Caki2 (cell line): ENCODE measurements around the gene NKD1. TPM values are rescaled to one million over a fixed set of nuclear protein-coding genes. Genes with fewer than 3 reads are reported as not detected.

Experiments used
- DNase-seq: peaks from one replicate; pipeline ENCODE4 v3.0.0-alpha.2; 2015; ENCODE audit warnings: low read depth
- in situ Hi-C: cut with HindIII; loops from 2 replicates; pipeline ENCODE4 v1.10.0; 2016; ENCODE audit warnings: low sequenced_read_pairs, low pct_unique_long_range_greater_than_20kb, mixed read lengths
- total RNA-seq: library from RNA; depleted of rRNA; stranded (reverse); fragments of >200 nt; shearing (Covaris generic); gene quantifications from 2 replicates; pipeline ENCODE4 v1.2.3, GENCODE V29; 2014; ENCODE audit warnings: low replicate concordance

The NKD1 gene
- total RNA-seq, 1 experiment from 2014 or later: under 0.01 TPM

GRCh38 chr16:50641818-50642187 is 93.6 kb downstream of the NKD1 start:
- in situ Hi-C loops: no loop called here

GRCh38 chr16:50642349-50642748 is 94.2 kb downstream of the NKD1 start:
- in situ Hi-C loops: no loop called here
- DNase-seq: no peak

More at GRCh38 chr16:50641818-50642187, 93.6 kb downstream of the NKD1 start:
- DNase-seq: no peak

GRCh38 chr16:50643192-50643591 is 95.0 kb downstream of the NKD1 start:
- DNase-seq: no peak
- in situ Hi-C loops: no loop called here

DNA sequence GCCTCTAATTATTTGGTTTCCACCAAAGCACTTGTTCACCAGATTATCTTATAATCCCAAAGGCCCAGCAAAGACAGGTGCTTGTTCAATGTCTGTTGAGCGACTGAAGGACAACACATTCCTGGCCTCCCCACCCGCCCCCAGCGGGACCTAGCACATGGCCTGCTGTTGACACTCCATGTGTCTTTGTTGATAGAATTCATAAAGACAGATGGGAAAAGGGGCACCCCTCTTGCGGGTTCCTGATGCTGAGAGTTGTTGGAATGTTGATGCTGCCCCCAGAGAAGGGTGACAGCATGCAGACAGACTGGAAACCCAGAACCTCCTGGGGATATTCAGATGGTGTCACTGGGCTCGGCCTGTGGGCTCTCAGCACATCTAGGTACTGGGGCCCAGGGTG is 96.0 kb downstream of the NKD1 start:
- DNase-seq: no peak
- in situ Hi-C loops: no loop called here

DNA sequence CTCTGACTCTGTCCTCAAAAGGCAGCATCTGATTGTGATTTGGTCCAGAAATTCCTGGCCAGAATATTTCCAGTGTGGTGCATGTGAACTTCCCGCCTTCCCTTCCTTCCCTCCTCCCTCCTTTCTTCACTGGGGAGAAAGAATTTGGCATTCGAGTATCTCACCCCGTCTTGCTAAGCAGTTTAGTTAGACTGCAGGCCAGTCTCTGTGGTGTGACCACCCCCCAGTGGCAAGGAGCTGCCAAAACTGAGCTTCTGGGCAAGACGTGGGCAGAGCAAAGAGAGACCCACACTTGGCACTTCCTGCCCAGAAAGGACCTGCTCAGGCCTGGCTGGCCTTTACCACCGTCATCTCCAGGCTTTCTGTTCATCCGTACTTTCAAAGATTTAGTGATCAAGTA is 96.5 kb downstream of the NKD1 start:
- in situ Hi-C loops: no loop called here
- DNase-seq: no peak

GRCh38 chr16:50645563-50646220 is 97.5 kb downstream of the NKD1 start:
- DNase-seq: no peak
- in situ Hi-C loops: no loop called here

- no peak for DNase-seq
- in situ Hi-C loops: no loop called here
Measured at GRCh38 chr16:50646345-50646744, 98.1 kb downstream of the NKD1 start.

DNA sequence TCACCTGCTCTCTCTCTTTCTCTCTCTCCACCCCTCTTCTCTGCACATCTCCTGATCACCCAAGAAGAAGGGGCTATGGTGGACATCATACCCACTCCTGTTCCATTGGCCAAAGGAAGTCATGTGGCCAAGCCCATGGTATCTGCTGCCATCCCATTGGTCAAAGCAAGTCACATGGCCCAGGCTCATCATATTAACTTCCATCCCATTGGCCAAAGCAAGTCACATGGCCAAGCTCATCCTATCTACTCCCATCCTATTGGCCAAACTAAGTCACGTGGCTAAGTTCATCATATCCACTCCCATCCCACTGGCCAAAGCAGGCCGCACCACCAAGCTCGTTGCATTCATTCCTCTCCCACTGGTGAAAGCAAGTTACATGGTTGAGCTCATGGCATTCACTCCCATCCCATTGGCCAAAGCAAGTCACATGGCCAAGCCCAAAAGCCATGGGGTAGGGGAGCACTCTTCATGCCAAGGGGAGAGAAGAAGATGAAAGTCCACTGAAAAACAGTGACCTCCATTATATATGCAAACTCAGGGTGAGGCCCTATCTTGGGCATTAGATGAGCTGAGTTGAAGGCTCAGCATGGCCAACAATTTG is 103.7 kb downstream of the NKD1 start:
- in situ Hi-C loops: no loop called here

DNA sequence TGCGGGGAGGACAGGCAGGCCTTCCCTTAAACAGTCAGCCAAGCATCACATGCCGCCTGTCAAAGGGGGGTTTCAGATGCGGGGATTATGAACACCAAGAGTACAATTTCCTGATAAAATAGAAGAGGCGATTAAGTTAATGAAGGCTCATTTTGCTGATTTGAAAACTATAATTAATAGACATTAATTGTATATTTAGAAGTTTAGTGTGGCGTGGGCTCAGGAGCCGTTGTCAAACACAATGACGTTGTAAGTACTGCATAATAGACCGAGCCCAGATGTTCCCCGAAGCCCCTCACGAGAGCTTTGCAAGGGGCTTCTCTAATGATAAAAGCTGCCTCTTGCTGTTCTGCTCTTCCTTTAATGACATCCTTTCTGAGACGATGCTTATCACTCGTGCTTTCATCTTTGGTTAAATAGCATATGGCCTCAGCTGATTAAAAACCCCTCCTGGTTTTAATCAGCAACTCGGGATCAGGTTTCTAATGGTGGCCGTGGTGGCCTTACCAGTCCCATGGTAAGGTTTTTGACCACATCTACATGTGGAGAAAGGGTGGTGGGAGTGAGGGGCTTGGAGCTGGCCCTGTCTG is 104.7 kb downstream of the NKD1 start:
- in situ Hi-C loops: no loop called here
- no peak for DNase-seq

More for the DNA sequence above, 103.7 kb downstream of the NKD1 start:
- no peak for DNase-seq

DNA sequence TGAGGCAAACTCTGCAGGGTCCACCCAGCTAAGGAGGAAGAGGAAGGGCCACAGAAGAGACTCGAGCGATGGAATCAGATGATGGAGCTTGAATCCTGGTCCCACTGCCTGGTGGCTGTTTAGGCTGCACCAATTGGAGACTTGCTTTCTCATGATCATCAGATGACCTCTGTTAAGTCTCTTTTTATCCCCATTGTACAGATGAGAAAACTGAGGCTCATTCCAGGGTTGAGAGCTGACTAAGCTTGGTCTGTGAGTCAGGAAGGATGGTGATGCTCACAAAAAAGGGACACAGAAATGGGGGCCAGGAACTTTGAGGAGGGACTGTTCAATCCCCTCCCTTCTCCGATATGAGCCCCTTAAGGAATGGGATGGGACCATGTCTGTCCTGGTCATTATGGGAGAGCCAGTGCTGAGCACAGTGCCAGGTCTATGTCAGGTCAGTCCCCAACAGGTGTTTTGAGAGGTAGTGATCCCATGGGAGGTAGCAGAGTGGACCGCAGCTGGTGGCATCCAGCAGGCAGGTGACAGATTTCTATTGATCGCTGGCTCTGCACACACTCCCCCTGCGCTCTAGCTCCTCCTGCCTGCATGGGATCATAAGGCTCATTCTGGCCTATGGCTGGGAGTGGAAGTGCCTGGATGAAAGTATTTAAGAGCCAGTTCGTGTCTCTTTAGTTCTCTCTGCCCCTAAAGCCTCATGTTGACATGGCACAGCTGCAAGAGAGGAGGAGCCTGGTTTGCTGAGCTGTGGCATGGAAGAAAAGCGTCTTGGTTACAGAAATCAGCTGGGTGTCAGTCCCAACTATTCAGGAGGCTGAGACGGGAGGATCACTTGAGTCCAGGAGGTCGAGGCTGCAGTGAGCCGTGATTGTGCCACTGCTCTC is 105.7 kb downstream of the NKD1 start:
- no peak for DNase-seq
- in situ Hi-C loops: no loop called here

- in situ Hi-C loops: no loop called here
- DNase-seq: no peak
Measured at GRCh38 chr16:50655558-50656055, 107.4 kb downstream of the NKD1 start.

GRCh38 chr16:50657241-50657640 is 109.0 kb downstream of the NKD1 start:
- in situ Hi-C loops: no loop called here
- DNase-seq: no peak

GRCh38 chr16:50659806-50660205 is 111.6 kb downstream of the NKD1 start:
- no peak for DNase-seq
- in situ Hi-C loops: no loop called here

- in situ Hi-C loops: no loop called here
- DNase-seq: no peak
Measured at GRCh38 chr16:50662306-50662940, 114.2 kb downstream of the NKD1 start.

- in situ Hi-C loops: no loop called here
- DNase-seq: no peak
Measured at GRCh38 chr16:50664270-50664669, 116.1 kb downstream of the NKD1 start.

DNA sequence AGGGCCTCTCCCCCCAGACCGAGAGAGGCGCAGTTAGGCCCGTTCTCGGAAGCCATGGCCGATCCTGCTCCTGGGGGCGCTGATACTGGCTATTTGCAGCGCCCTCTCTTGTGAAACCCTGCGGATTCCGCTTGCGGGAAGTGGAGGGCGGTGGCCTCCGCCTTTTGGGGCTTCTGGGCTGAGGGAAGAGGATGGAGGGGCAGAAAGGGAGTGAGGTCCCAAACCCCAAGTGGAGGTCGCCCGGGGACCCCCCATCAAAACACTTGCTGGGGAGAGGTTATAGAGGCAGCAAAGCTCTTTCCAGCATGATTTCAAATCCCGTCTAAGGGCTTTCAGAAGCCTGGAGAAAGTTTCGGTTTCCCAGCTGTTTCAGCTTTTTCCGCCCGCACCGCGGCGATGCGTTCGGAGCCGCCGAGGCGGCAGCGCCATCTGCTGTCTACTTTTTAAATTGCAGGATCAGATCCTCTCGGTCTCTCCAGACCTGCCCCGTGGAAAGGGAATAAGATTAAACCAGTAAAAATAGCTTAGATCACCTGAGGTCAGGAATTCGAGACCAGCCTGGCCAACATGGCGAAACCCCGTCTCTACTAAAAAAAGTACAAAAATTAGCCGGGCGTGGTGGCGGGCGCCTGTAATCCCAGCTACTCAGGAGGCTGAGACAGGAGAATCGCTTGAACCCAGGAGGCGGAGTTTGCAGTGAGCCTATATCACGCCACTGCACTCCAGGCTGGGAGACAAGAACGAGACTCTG is 117.1 kb downstream of the NKD1 start:
- in situ Hi-C loops: no loop called here
- DNase-seq: peak; percentile 37

DNA sequence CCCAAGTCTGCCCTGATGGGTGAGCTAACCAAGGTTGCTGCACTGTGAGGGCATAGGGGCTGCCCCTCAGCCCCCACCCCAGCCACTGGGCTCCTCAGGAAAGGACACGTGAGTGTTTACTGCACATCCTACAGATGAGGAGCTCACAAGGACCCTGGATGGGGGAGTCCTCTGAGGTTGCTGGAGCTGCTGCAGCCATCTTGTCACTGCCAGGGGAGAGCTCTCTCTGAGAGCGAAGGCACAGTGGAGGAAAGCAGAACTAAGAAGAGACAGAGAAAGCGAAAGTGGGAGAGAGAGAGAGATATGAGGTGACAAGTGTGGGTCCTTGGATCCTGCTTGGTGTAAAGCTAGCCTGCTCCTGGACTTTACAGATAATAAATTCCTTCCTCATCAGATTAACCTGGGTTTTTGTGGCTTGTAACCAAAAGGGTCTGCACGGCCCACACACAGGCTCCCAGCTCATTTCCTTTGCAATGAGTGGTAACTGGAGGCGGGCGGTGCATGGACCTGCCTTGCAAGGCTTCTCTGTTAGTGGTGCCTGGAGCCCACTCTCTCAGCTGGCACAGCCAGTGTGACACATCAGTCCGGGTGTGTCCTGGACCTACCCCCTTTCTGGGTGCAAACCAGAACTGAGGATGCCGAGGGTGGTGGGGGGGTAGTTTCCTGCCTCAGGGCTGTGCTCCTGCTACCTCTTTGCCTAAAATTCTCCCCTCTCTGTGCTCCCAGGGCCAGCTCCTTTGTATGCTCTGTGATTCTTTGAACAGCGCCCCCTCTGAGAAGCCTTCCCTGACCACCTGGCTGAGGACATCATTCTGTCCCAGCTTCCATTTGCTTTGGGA is 118.7 kb downstream of the NKD1 start:
- DNase-seq: no peak
- in situ Hi-C loops: no loop called here
